GM12891 (cell line): ENCODE results near the gene TNFRSF13B.
"Not testable (repeated sequence)": the region's sequence is repeated elsewhere in the genome, so short reads cannot be mapped to it uniquely, and the experiment has no call there.

ENCODE experiments used
- POLR2A ChIP-seq: IDR thresholded peaks from 2 replicates; pipeline ENCODE4 v1.6.1; 2011; ENCODE audit warnings: low read depth, low read length, control low read depth
- POLR2AphosphoS5 ChIP-seq: IDR thresholded peaks from 2 replicates; pipeline ENCODE4 v1.6.1; 2011; ENCODE audit warnings: low read depth, low read length, control low read depth
- SPI1 ChIP-seq: IDR thresholded peaks from 2 replicates; pipeline ENCODE4 v1.6.1; 2011; ENCODE audit warnings: low read depth, low read length, control low read depth
- TAF1 ChIP-seq: IDR thresholded peaks from 2 replicates; pipeline ENCODE4 v1.6.1; 2011; ENCODE audit warnings: low read depth, low read length, control low read depth

- not testable (repeated sequence) for TF ChIP-seq POLR2AphosphoS5, POLR2A, SPI1, TAF1
Observed at GRCh38 chr17:17002731-17003715, 31.1 kb upstream of the TNFRSF13B start.
